HepG2 (cell line): ENCODE data around the gene SPHK1. TPM values are rescaled to one million over a fixed set of nuclear protein-coding genes. Genes with fewer than 3 reads are reported as not detected.
A peak's percentile ranks its signal among the peaks of the same experiment; 100 is the strongest.

ENCODE experiments used
- CC2D1A ChIP-seq: sonication (generic); formaldehyde crosslinking; IDR thresholded peaks from 2 replicates; pipeline ENCODE4 v1.8.1; 2023; ENCODE audit warnings: mild to moderate bottlenecking, missing genetic modification reagents
- CREB3 ChIP-seq: sonication (generic); formaldehyde crosslinking; IDR thresholded peaks from 2 replicates; pipeline ENCODE4 v1.5.0; 2020; ENCODE audit warnings: missing genetic modification reagents
- PBX3 ChIP-seq: sonication (generic); formaldehyde crosslinking; IDR thresholded peaks from 2 replicates; pipeline ENCODE4 v1.8.1; 2023; ENCODE audit warnings: missing genetic modification reagents, inconsistent platforms, borderline replicate concordance
- PHF20 ChIP-seq: sonication (generic); formaldehyde crosslinking; IDR thresholded peaks from 2 replicates; pipeline ENCODE4 v1.5.0; 2020; ENCODE audit warnings: mild to moderate bottlenecking, missing genetic modification reagents
- PHF5A ChIP-seq: IDR thresholded peaks from one replicate; pipeline ENCODE4 v1.6.1; 2018; ENCODE audit warnings: low read depth, missing genetic modification reagents; ENCODE audit not compliant: unreplicated experiment
- POGZ ChIP-seq: sonication (generic); formaldehyde crosslinking; IDR thresholded peaks from 2 replicates; pipeline ENCODE4 v1.4.0; 2020; ENCODE audit warnings: mild to moderate bottlenecking, missing genetic modification reagents
- RFXAP ChIP-seq: sonication (generic); formaldehyde crosslinking; IDR thresholded peaks from 2 replicates; pipeline ENCODE4 v1.4.0; 2020; ENCODE audit warnings: missing genetic modification reagents, borderline replicate concordance
- SIN3A ChIP-seq: IDR thresholded peaks from 2 replicates; pipeline ENCODE4 v1.6.1; 2011; ENCODE audit warnings: low read depth, mild to moderate bottlenecking, control low read depth, low read length, borderline replicate concordance
- SNAI1 ChIP-seq: sonication (generic); formaldehyde crosslinking; IDR thresholded peaks from 2 replicates; pipeline ENCODE4 v1.5.0; 2020; ENCODE audit warnings: mild to moderate bottlenecking, missing genetic modification reagents, borderline replicate concordance
- TFAP4 ChIP-seq: sonication (generic); IDR thresholded peaks from 2 replicates; pipeline ENCODE4 v1.6.1; 2016; ENCODE audit warnings: low read depth, borderline replicate concordance
- ZBTB10 ChIP-seq: sonication (generic); formaldehyde crosslinking; IDR thresholded peaks from 2 replicates; pipeline ENCODE4 v1.4.0; 2020; ENCODE audit warnings: missing genetic modification reagents, borderline replicate concordance
- ZBTB4 ChIP-seq: sonication (generic); formaldehyde crosslinking; IDR thresholded peaks from 2 replicates; pipeline ENCODE4 v1.4.0; 2020; ENCODE audit warnings: missing genetic modification reagents, mild to moderate bottlenecking, borderline replicate concordance
- ZBTB44 ChIP-seq: sonication (generic); formaldehyde crosslinking; IDR thresholded peaks from 2 replicates; pipeline ENCODE4 v1.4.0; 2020; ENCODE audit warnings: missing genetic modification reagents
- ZNF235 ChIP-seq: sonication (generic); formaldehyde crosslinking; IDR thresholded peaks from 2 replicates; pipeline ENCODE4 v1.8.1; 2023; ENCODE audit warnings: mild to moderate bottlenecking, missing genetic modification reagents, borderline replicate concordance
- ZNF274 ChIP-seq: sonication (generic); formaldehyde crosslinking; IDR thresholded peaks from 2 replicates; pipeline ENCODE4 v1.5.1; 2020; ENCODE audit warnings: mild to moderate bottlenecking, missing genetic modification reagents
- ZNF781 ChIP-seq: sonication (generic); formaldehyde crosslinking; IDR thresholded peaks from 2 replicates; pipeline ENCODE4 v1.5.1; 2020; ENCODE audit warnings: borderline replicate concordance, mild to moderate bottlenecking, missing genetic modification reagents; ENCODE audit errors: not compliant biosample characterization
- polyA plus RNA-seq, 8 experiments: library from polyadenylated mRNA; depleted of rRNA in 3 of 8; stranded (reverse) in 7 of 8; unstranded in 1 of 8; fragments of >200 nt; fragmentation: Illumina TruSeq in 4 of 8; extraction: Trizol in 4 of 8; gene quantifications; 2 replicates each; pipeline versions ENCODE4 v1.2.1 to v1.2.3, GENCODE V29; 2011 to 2016; ENCODE audit warnings: low read depth in 4 of 8, missing spikeins in 1 of 8, mixed read lengths in 1 of 8; ENCODE audit not compliant: insufficient read depth in 1 of 8
- total RNA-seq, 5 experiments: library from RNA; depleted of rRNA; stranded (reverse); fragments of >200 nt; fragmentation: Illumina TruSeq; extraction: Trizol; gene quantifications; 2 replicates each; pipeline ENCODE4 v1.2.3, GENCODE V29; 2016; ENCODE audit warnings: low read depth in 1 of 5

The SPHK1 gene
- total and polyA plus RNA-seq, 2 of the 13 experiments (the other 11 are each of a cell fraction or from before 2014, with no cell fraction given): 129 to 160 TPM

- TF ChIP-seq ZBTB4 (CRISPR knock-in tag) (peak; percentile 98), ZNF235 (CRISPR knock-in tag) (peak; percentile 89; the same call in 1 of the 2 replicates), ZBTB44 (CRISPR knock-in tag) (0 out of 2 replicates have a peak, but pooled peaks have one; percentile 73), TFAP4 (peak; percentile 97), RFXAP (CRISPR knock-in tag) (peak; percentile 88; the same call in 1 of the 2 replicates), PBX3 (CRISPR knock-in tag) (peak; percentile 90), PHF5A (CRISPR knock-in tag) (peak; percentile 89), SIN3A (no peak; the same call in 1 of the 2 replicates), CC2D1A (CRISPR knock-in tag) (0 out of 2 replicates have a peak, but pooled peaks have one; percentile 48), ZBTB10 (CRISPR knock-in tag) (peak; percentile 86; the same call in 1 of the 2 replicates), PHF20 (CRISPR knock-in tag) (peak; percentile 83; the same call in 1 of the 2 replicates), CREB3 (CRISPR knock-in tag) (peak; percentile 89), SNAI1 (CRISPR knock-in tag) (peak; percentile 66), ZNF781 (peak; percentile 98), POGZ (CRISPR knock-in tag) (peak; percentile 83), ZNF274 (CRISPR knock-in tag) (peak; percentile 96)
Measured at GRCh38 chr17:76353599-76354316, 30.7 kb upstream of the SPHK1 start, which contains the start of gene PRPSAP1 (continued).
